ENCODE data around the gene GPR137B.

The GPR137B gene

DNA sequence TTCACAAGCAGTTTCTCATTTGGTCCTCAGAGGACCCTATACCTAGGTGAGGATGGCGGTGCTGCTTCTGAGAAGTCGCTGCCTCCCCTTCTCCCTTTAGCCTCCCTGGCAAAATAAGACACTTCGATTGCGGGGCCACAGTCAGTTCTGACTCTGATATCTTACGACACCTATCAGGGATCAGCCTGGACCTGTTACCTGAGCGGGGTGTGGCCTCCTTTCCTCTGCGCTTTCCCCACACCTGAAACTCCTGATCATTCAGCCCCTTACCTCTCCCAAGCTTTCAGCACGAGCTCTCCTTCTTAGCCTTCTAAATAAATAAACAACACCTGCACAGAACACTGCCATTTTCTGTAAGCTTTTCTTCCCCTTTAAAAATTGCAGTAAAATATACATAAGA is 24.6 kb upstream of the GPR137B start:
- no peak for DNase-seq

DNA sequence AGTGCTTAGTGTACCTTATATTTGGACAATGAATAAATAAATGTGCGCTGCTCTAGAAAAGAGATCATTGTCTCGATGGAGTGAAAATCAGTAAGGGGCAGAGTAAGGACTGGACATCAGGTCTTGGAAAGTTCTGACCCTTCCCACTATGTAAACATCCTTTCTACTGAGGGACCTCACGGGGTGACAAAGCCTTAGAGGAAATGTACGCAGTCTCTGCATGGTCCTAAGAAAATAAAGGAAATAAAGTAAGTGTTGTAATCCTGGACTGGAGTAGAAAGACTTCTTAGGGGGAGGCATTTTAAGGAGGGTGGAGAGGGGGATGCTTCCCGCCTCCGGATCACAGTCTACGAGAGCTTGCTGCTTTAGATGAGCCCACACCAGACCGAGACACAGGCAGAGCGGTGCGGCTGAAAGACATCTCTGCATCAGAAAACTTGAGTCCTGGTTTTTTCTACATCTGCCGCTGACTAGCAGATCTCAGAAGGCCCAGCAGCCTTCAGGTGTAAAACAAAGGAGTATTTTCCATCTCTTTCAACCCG is 22.3 kb upstream of the GPR137B start:
- DNase-seq: no peak

DNA sequence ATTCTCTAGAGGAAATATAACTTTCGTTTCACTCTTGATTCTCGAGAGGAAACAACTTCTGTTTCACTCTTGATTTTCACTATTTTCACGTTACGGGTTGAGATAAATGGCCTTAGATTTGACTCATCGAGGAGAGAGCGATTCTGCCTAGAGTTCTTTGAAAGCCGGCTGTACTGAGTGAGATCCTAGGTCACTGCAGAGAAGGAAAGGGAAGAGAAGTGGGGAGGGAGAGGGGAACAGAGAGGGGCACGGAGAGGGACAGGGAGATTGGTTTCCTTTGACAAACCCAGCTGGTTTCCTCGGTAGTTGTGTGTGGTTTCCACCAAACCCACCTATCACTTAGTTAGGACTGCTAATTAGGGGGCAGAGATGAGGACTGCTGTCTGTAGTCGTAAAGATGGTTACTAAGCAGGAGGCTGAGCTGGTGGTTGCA is 21.6 kb upstream of the GPR137B start:
- DNase-seq: no peak

- peak; percentile 64 for DNase-seq
Measured at GRCh38 chr1:236122176-236122575, 20.2 kb upstream of the GPR137B start.

DNA sequence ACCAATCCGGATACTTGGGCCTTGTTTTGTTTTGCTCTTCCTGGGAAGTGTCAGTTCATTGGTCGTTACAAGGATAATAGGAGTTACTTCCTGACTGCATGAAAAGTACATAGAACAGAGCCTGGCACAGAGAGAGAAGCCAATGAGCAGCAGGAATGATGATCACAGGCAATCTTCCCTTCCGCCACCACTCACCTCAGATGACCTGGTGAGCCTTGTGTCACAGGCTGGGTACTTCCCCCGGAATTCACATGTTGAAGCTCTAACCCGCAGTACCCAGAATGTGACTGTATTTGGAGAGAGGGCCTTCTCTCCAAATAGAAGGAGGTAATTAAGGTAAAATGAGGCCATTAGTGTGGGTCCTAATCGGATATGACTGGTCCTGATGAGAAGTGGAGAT is 18.8 kb upstream of the GPR137B start:
- DNase-seq: no peak

DNA sequence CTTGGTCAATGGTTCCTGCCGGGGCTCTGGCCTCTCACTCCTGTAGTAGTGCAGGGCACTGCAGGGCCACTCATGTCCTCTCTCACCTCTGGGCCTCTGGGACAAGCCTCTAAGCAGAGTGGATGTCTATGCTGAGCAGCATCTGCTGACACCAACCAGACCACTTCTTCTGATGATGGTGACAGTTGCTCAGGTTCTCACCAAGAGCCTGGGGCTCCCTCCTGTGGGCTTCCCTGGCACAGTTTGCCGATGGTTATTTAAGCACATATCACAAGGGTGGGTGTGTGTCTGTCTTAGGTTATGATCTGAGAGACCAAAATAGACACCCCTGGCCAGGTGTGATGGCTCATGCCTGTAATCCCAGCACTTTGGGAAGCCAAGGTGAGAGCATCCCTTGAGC is 17.4 kb upstream of the GPR137B start:
- peak; percentile 18 for DNase-seq

DNA sequence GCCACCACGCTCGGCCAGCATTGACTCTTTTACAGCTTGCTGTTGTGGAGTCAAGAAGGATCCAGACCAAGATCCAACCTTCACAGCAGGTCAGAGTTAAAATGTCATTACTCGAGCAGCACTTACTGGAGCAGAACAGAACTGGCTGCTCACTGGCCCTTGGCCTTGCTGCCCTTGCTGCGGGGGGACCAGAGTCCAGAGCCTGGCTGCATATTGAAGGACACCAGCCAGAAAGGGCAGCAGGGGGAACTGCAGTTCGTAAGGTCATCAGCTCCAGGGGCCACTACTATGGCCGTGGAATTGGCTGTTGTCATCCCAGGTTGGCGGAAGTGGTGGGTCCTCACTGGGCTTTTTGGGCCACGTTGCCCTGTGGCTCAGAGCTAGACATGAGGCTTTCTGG is 15.3 kb upstream of the GPR137B start:
- no peak for DNase-seq

- DNase-seq: no peak
Measured at GRCh38 chr1:236128646-236129178, 13.6 kb upstream of the GPR137B start.

DNA sequence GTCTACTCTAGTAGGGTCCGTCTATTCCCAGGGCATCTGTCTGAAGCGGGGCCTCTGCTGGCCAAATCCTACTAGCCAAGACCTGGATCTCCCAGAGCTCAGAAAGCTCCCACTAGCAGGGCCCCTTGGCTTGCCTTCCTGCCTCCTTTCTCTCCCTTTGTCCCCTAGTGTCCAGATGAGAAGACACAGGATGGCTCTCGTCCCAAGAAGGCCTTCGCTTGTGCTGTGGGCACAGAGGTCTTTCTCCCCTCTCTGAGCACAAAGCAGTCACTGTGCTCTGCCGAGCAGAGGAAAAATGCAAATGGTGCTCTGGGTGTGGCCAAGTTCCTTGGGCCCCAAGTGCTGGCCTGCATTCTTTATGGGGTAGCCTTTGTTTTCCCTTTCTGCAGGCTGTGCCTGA is 13.0 kb upstream of the GPR137B start:
- no peak for DNase-seq

DNA sequence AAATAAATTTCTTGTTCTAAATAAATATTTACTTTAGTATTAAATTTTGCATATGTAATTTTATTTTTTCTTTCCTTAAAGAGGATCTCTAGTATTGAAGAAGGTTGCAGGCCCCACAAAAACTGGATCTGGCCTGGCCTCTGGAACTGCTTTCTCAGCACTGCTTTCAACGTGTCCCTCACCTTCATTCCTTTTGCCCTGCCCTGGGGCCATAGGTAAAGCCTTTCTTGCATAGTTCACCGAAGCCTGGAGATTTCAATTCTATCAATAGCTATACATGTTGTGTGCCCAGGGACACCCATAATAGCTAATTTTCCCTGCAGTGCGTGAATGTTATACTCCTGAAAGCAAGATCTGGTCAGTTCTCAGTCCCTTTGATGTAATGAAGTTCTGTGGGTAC is 12.0 kb upstream of the GPR137B start:
- DNase-seq: no peak

DNA sequence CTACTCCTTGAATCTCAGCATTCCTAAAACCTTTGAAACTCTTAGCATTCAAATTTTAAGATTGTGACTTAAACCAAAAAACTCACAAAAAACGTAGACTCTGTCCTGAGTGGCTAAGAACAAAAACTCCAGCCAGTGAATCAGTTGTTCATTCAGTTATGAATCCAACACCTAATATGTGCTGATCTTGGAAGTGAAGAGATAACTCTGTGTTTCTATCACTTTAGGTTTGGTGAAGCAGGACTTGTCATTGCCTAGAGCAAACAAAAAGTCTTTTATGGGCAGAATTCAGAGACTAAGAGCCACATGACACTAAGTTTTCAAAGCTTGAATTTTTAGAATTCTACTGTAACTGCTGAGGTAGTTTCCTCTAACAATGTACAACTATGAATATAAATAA is 10.4 kb upstream of the GPR137B start:
- DNase-seq: no peak

- no peak for DNase-seq
Measured at GRCh38 chr1:236132420-236133046, 9.8 kb upstream of the GPR137B start.

- no peak for DNase-seq
Measured at GRCh38 chr1:236133339-236133738, 9.0 kb upstream of the GPR137B start.

GRCh38 chr1:236133802-236134201 is 8.5 kb upstream of the GPR137B start:
- no peak for DNase-seq

GRCh38 chr1:236137285-236137852 is 5.0 kb upstream of the GPR137B start:
- no peak for DNase-seq

- no peak for DNase-seq
Measured at GRCh38 chr1:236139495-236139894, 2.8 kb upstream of the GPR137B start.

GRCh38 chr1:236140705-236141446 is 1.5 kb upstream of the GPR137B start:
- no peak for DNase-seq

- DNase-seq: no peak
Measured at GRCh38 chr1:236141447-236142252, 689 bp upstream of the GPR137B start.

DNA sequence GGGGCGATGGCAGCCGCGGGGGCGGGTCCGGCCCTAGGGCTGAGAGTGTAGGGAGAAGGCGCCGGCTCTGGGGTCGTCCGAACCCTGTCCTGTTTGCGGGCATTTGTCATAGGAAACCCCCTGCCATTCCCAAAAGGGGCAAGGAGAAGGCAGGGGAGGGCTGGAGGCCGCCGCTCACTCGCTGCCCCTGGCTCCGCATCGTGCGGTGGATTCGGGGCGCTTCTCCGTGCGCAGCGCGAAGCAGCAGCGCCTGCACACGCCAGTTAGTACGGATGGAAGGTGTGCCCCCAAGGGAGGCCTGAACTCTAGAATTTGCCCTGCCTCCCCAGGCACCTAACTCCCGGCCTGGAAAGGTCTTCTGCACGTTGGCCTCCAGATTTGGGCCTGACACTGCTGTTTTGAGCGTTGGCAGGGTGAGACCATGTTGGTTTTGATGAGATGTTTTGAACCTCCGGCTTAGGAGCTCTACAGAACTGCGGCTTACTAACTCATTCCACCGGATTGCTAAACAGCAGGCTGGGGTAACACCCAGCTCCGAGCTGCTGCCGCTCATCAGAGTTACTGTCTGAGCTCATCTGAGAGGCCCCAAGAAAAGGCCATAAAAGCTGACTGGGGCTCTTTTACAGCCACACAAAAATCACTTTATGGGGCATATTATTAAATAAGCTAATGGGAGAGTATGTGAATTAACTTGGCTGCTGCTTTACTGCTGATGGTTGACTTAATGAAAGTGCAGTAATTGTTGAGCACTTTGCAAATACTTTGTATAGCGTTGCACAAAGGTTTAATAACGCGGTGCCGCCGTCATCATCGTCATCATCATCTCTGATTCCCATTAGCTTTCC is 987 bp downstream of the GPR137B start:
- DNase-seq: peak; percentile 70

DNA sequence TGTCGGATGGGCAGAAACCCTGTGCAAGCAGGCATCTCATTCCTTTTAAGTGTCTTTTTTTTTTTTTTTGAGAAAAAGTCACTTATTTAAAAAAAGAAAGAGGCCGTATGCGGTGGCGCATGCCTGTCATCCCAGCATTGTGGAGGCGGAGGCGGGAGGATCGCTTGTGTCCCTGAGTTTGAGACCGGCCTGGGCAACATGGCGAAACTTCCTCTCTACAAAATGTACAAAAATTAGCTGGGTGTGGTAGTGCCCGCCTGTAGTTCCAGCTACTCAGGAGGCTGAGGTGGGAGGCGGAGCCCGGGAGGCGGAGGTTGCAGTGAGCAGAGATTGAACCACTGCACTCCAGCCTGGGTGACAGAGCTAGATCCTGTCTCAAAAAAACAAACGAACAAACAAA is 1.7 kb downstream of the GPR137B start:
- no peak for DNase-seq

DNA sequence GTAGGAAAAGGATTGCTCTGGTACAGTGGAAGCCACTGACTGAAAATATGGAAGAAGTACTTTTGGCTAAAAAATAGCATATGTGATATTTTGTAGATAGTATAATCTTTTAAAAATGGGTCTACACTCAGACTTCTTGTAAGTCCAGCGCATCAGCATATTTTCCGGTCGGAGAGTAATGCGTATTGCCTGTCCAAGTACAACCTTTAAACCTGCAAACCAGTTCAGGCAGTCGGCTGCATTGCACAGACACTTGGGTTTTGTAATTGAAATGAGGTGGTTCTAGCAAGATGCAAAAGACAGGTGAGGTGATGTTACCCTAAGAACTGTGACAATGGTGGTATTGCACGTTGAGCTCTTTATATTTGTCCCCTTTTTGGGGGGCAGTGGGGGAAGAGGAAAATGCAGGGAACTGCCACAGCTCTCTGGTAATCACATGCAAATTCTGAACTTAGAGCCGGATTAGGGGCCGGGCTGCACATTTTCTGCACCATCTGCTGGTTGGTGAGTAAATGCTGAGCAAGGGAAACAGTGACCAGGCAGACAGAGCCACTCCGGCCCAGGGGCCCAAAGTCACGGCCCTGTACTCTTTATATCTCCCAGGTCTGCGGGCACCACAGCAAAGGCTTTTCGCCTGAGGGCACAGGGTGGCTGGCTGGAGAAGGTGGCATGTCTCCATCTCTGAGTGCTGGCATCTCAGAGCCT is 2.3 kb downstream of the GPR137B start:
- no peak for DNase-seq
